H9 (cell line): Measurements from ENCODE around the gene USPL1. TPM values are rescaled to one million over a fixed set of nuclear protein-coding genes. Genes with fewer than 3 reads are reported as not detected.

Experiments used
- DNase-seq: peaks from one replicate; pipeline ENCODE4 v3.0.0-alpha.2; 2017
- H2AFZ ChIP-seq: one replicate; pipeline ENCODE4 v1.6.1; 2013; ENCODE audit warnings: mild to moderate bottlenecking, low read length, control low read depth, moderate library complexity
- H2AK5ac ChIP-seq: 2 replicates; pipeline ENCODE4 v1.6.1; 2013; ENCODE audit warnings: low read length, control low read depth, mixed read lengths; ENCODE audit not compliant: insufficient read length
- H2BK120ac ChIP-seq: one replicate; pipeline ENCODE4 v1.6.1; 2013; ENCODE audit warnings: low read depth, mild to moderate bottlenecking, low read length, control low read depth, inconsistent platforms; ENCODE audit not compliant: poor library complexity, severe bottlenecking
- H2BK12ac ChIP-seq: 2 replicates; pipeline ENCODE4 v1.6.1; 2013; ENCODE audit warnings: low read length, control low read depth, mixed read lengths, low read depth; ENCODE audit not compliant: insufficient read length
- H2BK15ac ChIP-seq: 2 replicates; pipeline ENCODE4 v1.6.1; 2013; ENCODE audit warnings: low read depth, low read length, control low read depth
- H2BK20ac ChIP-seq: one replicate; pipeline ENCODE4 v1.6.1; 2013; ENCODE audit warnings: low read depth, mild to moderate bottlenecking, low read length, control low read depth, inconsistent platforms; ENCODE audit not compliant: poor library complexity, severe bottlenecking
- H2BK5ac ChIP-seq: 2 replicates; pipeline ENCODE4 v1.6.1; 2013; ENCODE audit warnings: low read length, control low read depth, mixed read lengths; ENCODE audit not compliant: insufficient read length
- H3K14ac ChIP-seq: 2 replicates; pipeline ENCODE4 v1.6.1; 2013; ENCODE audit warnings: low read length, control low read depth; ENCODE audit not compliant: insufficient read depth
- H3K18ac ChIP-seq: 2 replicates; pipeline ENCODE4 v1.6.1; 2013; ENCODE audit warnings: low read depth, mild to moderate bottlenecking, mixed read lengths, low read length, control low read depth; ENCODE audit not compliant: insufficient read length
- H3K23ac ChIP-seq: 2 replicates; pipeline ENCODE4 v1.6.1; 2013; ENCODE audit warnings: low read length, control low read depth, mixed read lengths, low read depth; ENCODE audit not compliant: insufficient read length
- H3K23me2 ChIP-seq: 2 replicates; pipeline ENCODE4 v1.6.1; 2013; ENCODE audit warnings: low read depth, mild to moderate bottlenecking, mixed read lengths, low read length, control low read depth; ENCODE audit not compliant: insufficient read length, poor library complexity, severe bottlenecking
- H3K27ac ChIP-seq: 2 replicates; pipeline ENCODE4 v1.5.1; 2013; ENCODE audit warnings: low read length, control low read depth, mixed read lengths, low read depth; ENCODE audit not compliant: insufficient read length
- H3K27me3 ChIP-seq: 2 replicates; pipeline ENCODE4 v1.6.1; 2013; ENCODE audit warnings: low read length, control low read depth, inconsistent platforms; ENCODE audit not compliant: insufficient read depth
- H3K4ac ChIP-seq: 2 replicates; pipeline ENCODE4 v1.6.1; 2013; ENCODE audit warnings: low read depth, mild to moderate bottlenecking, control low read depth, inconsistent platforms, low read length, moderate library complexity
- H3K4me1 ChIP-seq: 2 replicates; pipeline ENCODE4 v1.6.1; 2013; ENCODE audit warnings: low read length, control low read depth, inconsistent platforms; ENCODE audit not compliant: insufficient read depth
- H3K4me2 ChIP-seq: 2 replicates; pipeline ENCODE4 v1.6.1; 2013; ENCODE audit warnings: low read length, control low read depth, mixed read lengths; ENCODE audit not compliant: insufficient read length, insufficient read depth
- H3K56ac ChIP-seq: 2 replicates; pipeline ENCODE4 v1.6.1; 2013; ENCODE audit warnings: low read depth, mild to moderate bottlenecking, mixed read lengths, low read length, control low read depth; ENCODE audit not compliant: insufficient read length
- H3K79me1 ChIP-seq: 2 replicates; pipeline ENCODE4 v1.6.1; 2013; ENCODE audit warnings: low read depth, mild to moderate bottlenecking, moderate library complexity, low read length, control low read depth, inconsistent platforms; ENCODE audit not compliant: insufficient read depth, poor library complexity, severe bottlenecking
- H3K79me2 ChIP-seq: 2 replicates; pipeline ENCODE4 v1.6.1; 2013; ENCODE audit warnings: low read length, control low read depth, inconsistent platforms; ENCODE audit not compliant: insufficient read depth
- H3K9ac ChIP-seq: 2 replicates; pipeline ENCODE4 v1.6.1; 2013; ENCODE audit warnings: low read length, control low read depth, mixed read lengths; ENCODE audit not compliant: insufficient read length; ENCODE audit errors: extremely low read depth
- H3K9me3 ChIP-seq: one replicate; pipeline ENCODE4 v1.6.1; 2013; ENCODE audit warnings: low read depth, low read length, inconsistent platforms; ENCODE audit not compliant: control insufficient read depth
- H3T11ph ChIP-seq: one replicate; pipeline ENCODE4 v1.6.1; 2013; ENCODE audit warnings: mild to moderate bottlenecking, low read length, control low read depth, inconsistent platforms
- H4K20me1 ChIP-seq: one replicate; pipeline ENCODE4 v1.6.1; 2013; ENCODE audit not compliant: control insufficient read depth, insufficient read length, insufficient read depth
- H4K5ac ChIP-seq: 2 replicates; pipeline ENCODE4 v1.6.1; 2013; ENCODE audit warnings: low read depth, mild to moderate bottlenecking, mixed read lengths, low read length, control low read depth; ENCODE audit not compliant: insufficient read length
- H4K8ac ChIP-seq: replicated peaks from 2 replicates; pipeline ENCODE4 v1.6.1; 2013; ENCODE audit warnings: low read length, control low read depth, mixed read lengths, low read depth; ENCODE audit not compliant: insufficient read length
- H4K91ac ChIP-seq: 2 replicates; pipeline ENCODE4 v1.6.1; 2013; ENCODE audit warnings: low read depth, mild to moderate bottlenecking, moderate library complexity, mixed read lengths, low read length, control low read depth; ENCODE audit not compliant: insufficient read length
- H3K27ac Mint-ChIP-seq, 3 experiments: 2 replicates in 2 of 3; 3 replicates in 1 of 3; pipeline ENCODE4 v1.8.0; 2020 to 2021; ENCODE audit warnings: mixed read lengths in 3 of 3, mild to moderate bottlenecking in 1 of 3, moderate library complexity in 1 of 3
- H3K27me3 Mint-ChIP-seq: 2 replicates; pipeline ENCODE4 v1.8.0; 2021; ENCODE audit warnings: low read depth, mild to moderate bottlenecking, moderate library complexity, mixed read lengths
- H3K36me3 Mint-ChIP-seq, 3 experiments: 2 replicates in 2 of 3; 3 replicates in 1 of 3; pipeline ENCODE4 v1.8.0; 2020 to 2021; ENCODE audit warnings: low read depth in 3 of 3, mixed read lengths in 3 of 3; ENCODE audit not compliant: insufficient read depth in 1 of 3
- H3K4me1 Mint-ChIP-seq, 2 experiments: 2 replicates each; pipeline ENCODE4 v1.8.0; 2020; ENCODE audit warnings: mixed read lengths in 2 of 2
- H3K4me3 Mint-ChIP-seq, 2 experiments: 2 replicates in 1 of 2; 3 replicates in 1 of 2; pipeline ENCODE4 v1.8.0; 2020 to 2021; ENCODE audit warnings: mild to moderate bottlenecking in 2 of 2, mixed read lengths in 2 of 2, moderate library complexity in 1 of 2
- H3K9me3 Mint-ChIP-seq, 2 experiments: 2 replicates in 1 of 2; 3 replicates in 1 of 2; pipeline ENCODE4 v1.8.0; 2020; ENCODE audit warnings: mild to moderate bottlenecking in 2 of 2, mixed read lengths in 2 of 2, moderate library complexity in 1 of 2
- WGBS: extraction: QIAGEN DNeasy Blood & Tissue Kit; methylation state at CpG from one replicate; pipeline ENCODE4 v1.1.7; 2013; ENCODE audit warnings: missing lambda C conversion rate, low lambda C conversion rate, mixed read lengths; ENCODE audit not compliant: insufficient read length; ENCODE audit errors: extremely low coverage; 5-methylcytosine and 5-hydroxymethylcytosine counted together
- total RNA-seq: library from RNA; stranded (reverse); gene quantifications from 2 replicates; pipeline ENCODE4 v1.2.1, GENCODE V29; 2021
- TF ChIP-seq, protein P1 (sequence below): fragments of 200-600 bp; sonication (generic); conservative IDR thresholded peaks from 3 replicates; pipeline ENCODE4 v1.8.0; 2021; ENCODE audit warnings: antibody characterized with exemption, mild to moderate bottlenecking

USPL1 gene
- total RNA-seq, 1 experiment from 2014 or later: 17.6 TPM

DNA sequence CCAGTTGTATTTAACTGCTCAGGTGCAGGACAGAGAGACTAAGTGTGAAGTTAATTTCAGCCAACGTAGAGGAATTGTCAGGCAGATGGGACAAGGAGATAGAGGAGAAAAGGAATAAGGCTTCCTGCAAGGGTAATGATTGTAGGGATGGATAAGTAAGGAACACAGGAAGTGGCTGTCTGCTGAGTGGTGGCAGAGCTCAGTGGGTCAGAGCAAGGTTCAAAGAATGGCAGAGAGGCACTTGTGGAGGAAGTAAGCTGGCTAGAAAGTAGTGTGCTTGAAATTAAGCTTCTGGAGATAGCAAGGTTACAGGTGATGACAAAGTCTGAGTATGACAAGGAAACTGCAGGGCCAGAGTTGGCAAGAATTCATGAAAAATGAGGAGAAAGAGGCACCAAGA is 47.9 kb downstream of the USPL1 start:
- no peak overlapping the region for H2BK20ac ChIP-seq
- H3K4me2 ChIP-seq: no peak overlapping the region
- no peak overlapping the region for H3K14ac ChIP-seq
- H3K4me1 Mint-ChIP-seq: peaks cover 0 to 3% of the 10 kb centered on the region in 2 experiments; a peak in 1 of 4 replicates
- no peaks in the 10 kb centered on the region for H3K4me1 ChIP-seq
- no peak overlapping the region for H2BK12ac ChIP-seq
- DNase-seq: no peak
- no peak overlapping the region for H4K8ac ChIP-seq
- H2BK120ac ChIP-seq: no peak overlapping the region
- H2BK15ac ChIP-seq: no peak overlapping the region
- H3K56ac ChIP-seq: no peak overlapping the region
- H3K36me3 Mint-ChIP-seq: no peaks in the 10 kb centered on the region
- H3K27ac ChIP-seq: no peak overlapping the region
- no peak overlapping the region for H3K4me3 Mint-ChIP-seq
- no peak overlapping the region for H4K5ac ChIP-seq
- WGBS: no CpG with 5 or more reads among the region's 1 CpG
- TF ChIP-seq, protein P1, sequence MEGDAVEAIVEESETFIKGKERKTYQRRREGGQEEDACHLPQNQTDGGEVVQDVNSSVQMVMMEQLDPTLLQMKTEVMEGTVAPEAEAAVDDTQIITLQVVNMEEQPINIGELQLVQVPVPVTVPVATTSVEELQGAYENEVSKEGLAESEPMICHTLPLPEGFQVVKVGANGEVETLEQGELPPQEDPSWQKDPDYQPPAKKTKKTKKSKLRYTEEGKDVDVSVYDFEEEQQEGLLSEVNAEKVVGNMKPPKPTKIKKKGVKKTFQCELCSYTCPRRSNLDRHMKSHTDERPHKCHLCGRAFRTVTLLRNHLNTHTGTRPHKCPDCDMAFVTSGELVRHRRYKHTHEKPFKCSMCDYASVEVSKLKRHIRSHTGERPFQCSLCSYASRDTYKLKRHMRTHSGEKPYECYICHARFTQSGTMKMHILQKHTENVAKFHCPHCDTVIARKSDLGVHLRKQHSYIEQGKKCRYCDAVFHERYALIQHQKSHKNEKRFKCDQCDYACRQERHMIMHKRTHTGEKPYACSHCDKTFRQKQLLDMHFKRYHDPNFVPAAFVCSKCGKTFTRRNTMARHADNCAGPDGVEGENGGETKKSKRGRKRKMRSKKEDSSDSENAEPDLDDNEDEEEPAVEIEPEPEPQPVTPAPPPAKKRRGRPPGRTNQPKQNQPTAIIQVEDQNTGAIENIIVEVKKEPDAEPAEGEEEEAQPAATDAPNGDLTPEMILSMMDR: no peak
- H3K27me3 Mint-ChIP-seq: no peaks in the 10 kb centered on the region
- H3K4ac ChIP-seq: no peak overlapping the region
- no peak overlapping the region for H4K91ac ChIP-seq
- no peak overlapping the region for H3T11ph ChIP-seq
- H3K9me3 Mint-ChIP-seq: no peaks in the 10 kb centered on the region
- H2BK5ac ChIP-seq: no peak overlapping the region
- H2AFZ ChIP-seq: no peak overlapping the region
- no peak overlapping the region for H3K18ac ChIP-seq
- no peaks in the 10 kb centered on the region for H3K27me3 ChIP-seq
- no peak overlapping the region for H3K27ac Mint-ChIP-seq
- no peaks in the 10 kb centered on the region for H3K79me2 ChIP-seq
- H3K23ac ChIP-seq: no peak overlapping the region
- no peaks in the 10 kb centered on the region for H4K20me1 ChIP-seq
- H2AK5ac ChIP-seq: no peak overlapping the region
- no peaks in the 10 kb centered on the region for H3K9me3 ChIP-seq
- H3K23me2 ChIP-seq: no peaks in the 10 kb centered on the region
- no peaks in the 10 kb centered on the region for H3K79me1 ChIP-seq
- no peak overlapping the region for H3K9ac ChIP-seq
